B cell (primary cell): Measurements from ENCODE around the gene CACNA1H. TPM values are rescaled to one million over a fixed set of nuclear protein-coding genes. Genes with fewer than 3 reads are reported as not detected.

ENCODE experiments used
- ATAC-seq: fragments of 200-7000 bp; cut with Tn5 transposase; one replicate; pipeline ENCODE4 v1.10.0; 2021; ENCODE audit warnings: low read depth, mild to moderate bottlenecking, moderate number of reproducible peaks, moderate library complexity
- CTCF ChIA-PET: fragments of 350-600 bp; sonication (Branson Sonifier 250); formaldehyde crosslinking; loops from one replicate; lab custom pipeline; 2021; ENCODE audit warnings: antibody characterized with exemption, inconsistent platforms; lab: Charles Lee
- POLR2A ChIA-PET: fragments of 350-600 bp; sonication (Branson Sonifier 250); formaldehyde crosslinking; loops from one replicate; lab custom pipeline; 2021; ENCODE audit warnings: antibody characterized with exemption; lab: Charles Lee
- DNase-seq: peaks from one replicate; pipeline ENCODE4 v3.0.0; 2013
- H2AFZ ChIP-seq: 2 replicates; pipeline ENCODE4 v1.6.1; 2012; ENCODE audit warnings: mild to moderate bottlenecking, low read depth, low read length; ENCODE audit not compliant: insufficient read depth, poor library complexity, severe bottlenecking
- H3K27ac ChIP-seq, 2 donors: 1 replicate in 1 of 2; 2 replicates in 1 of 2; pipeline ENCODE4 v1.5.1; 2012 to 2013; ENCODE audit warnings: low read length in 2 of 2, mild to moderate bottlenecking in 2 of 2, moderate library complexity in 1 of 2
- H3K27me3 ChIP-seq, 4 experiments: fragments of 200-600 bp in 1 of 4; sonication (generic) in 1 of 4; replicated peaks in 1 of 4; 1 replicate in 2 of 4; 2 replicates in 2 of 4; pipeline versions ENCODE4 v1.6.1 to v1.7.0; 2013 to 2016; ENCODE audit warnings: low read length in 3 of 4, mild to moderate bottlenecking in 2 of 4, mixed read lengths in 1 of 4, moderate library complexity in 1 of 4; ENCODE audit not compliant: insufficient read depth in 4 of 4, control insufficient read depth in 3 of 4; ENCODE audit errors: control extremely low read depth in 1 of 4
- H3K36me3 ChIP-seq, 2 experiments: replicated peaks in 1 of 2; 1 replicate in 1 of 2; 2 replicates in 1 of 2; pipeline versions ENCODE4 v1.6.1 to v1.7.1; 2013; ENCODE audit warnings: low read length in 1 of 2; ENCODE audit not compliant: insufficient read depth in 2 of 2, control insufficient read depth in 1 of 2; ENCODE audit errors: control extremely low read depth in 1 of 2, extremely low read depth in 1 of 2
- H3K4me1 ChIP-seq, 2 donors: fragments of 200-600 bp in 1 of 2; sonication (generic) in 1 of 2; 1 replicate in 1 of 2; 2 replicates in 1 of 2; pipeline versions ENCODE4 v1.5.1 to v1.6.1; 2013 to 2017; ENCODE audit warnings: low read length in 2 of 2; ENCODE audit not compliant: control insufficient read depth in 2 of 2, insufficient read depth in 2 of 2
- H3K4me2 ChIP-seq: replicated peaks from 2 replicates; pipeline ENCODE3; 2012; ENCODE audit warnings: mild to moderate bottlenecking, low read depth, low read length; ENCODE audit not compliant: poor library complexity, severe bottlenecking
- H3K4me3 ChIP-seq, 5 experiments: fragments of 200-600 bp in 1 of 5; sonication (generic) in 1 of 5; 1 replicate in 3 of 5; 2 replicates in 2 of 5; pipeline versions ENCODE4 v1.5.1 to v1.7.0; 2011 to 2016; ENCODE audit warnings: low read length in 4 of 5, mild to moderate bottlenecking in 4 of 5, low read depth in 2 of 5, control low read depth in 1 of 5, moderate library complexity in 1 of 5; ENCODE audit not compliant: insufficient read depth in 1 of 5; ENCODE audit errors: control extremely low read depth in 1 of 5, extremely low read depth in 1 of 5
- H3K79me2 ChIP-seq: fragments of 200-600 bp; sonication (generic); one replicate; pipeline ENCODE4 v1.6.0; 2016; ENCODE audit warnings: low read length; ENCODE audit not compliant: control insufficient read depth, insufficient read depth
- H3K9ac ChIP-seq: fragments of 200-600 bp; sonication (generic); 2 replicates; pipeline ENCODE4 v1.6.1; 2017; ENCODE audit warnings: mild to moderate bottlenecking, low read length, moderate library complexity
- H3K9me3 ChIP-seq, 3 donors: one replicate each; pipeline versions ENCODE4 v1.6.1 to v1.7.1; 2013; ENCODE audit warnings: low read length in 2 of 3; ENCODE audit not compliant: control insufficient read depth in 2 of 3, insufficient read depth in 1 of 3; ENCODE audit errors: control extremely low read depth in 1 of 3
- H4K20me1 ChIP-seq: 2 replicates; pipeline ENCODE4 v1.6.0; 2012; ENCODE audit warnings: mild to moderate bottlenecking, low read length; ENCODE audit not compliant: insufficient read depth, control insufficient read depth, poor library complexity, severe bottlenecking
- H3K27ac Mint-ChIP-seq: one replicate; pipeline ENCODE4 v1.8.0; 2021; ENCODE audit warnings: mixed read lengths
- H3K27me3 Mint-ChIP-seq: one replicate; pipeline ENCODE4 v1.8.0; 2021; ENCODE audit warnings: mixed read lengths
- H3K4me1 Mint-ChIP-seq: one replicate; pipeline ENCODE4 v1.8.0; 2021; ENCODE audit warnings: mixed read lengths
- H3K4me3 Mint-ChIP-seq: one replicate; pipeline ENCODE4 v1.8.0; 2021; ENCODE audit warnings: mixed read lengths
- H3K9me3 Mint-ChIP-seq: one replicate; pipeline ENCODE4 v1.8.0; 2022; ENCODE audit warnings: mixed read lengths; ENCODE audit not compliant: insufficient read depth
- EZH2 ChIP-seq: IDR thresholded peaks from 2 replicates; pipeline ENCODE4 v1.6.1; 2012; ENCODE audit warnings: borderline replicate concordance, low read depth, mild to moderate bottlenecking, moderate library complexity, low read length; ENCODE audit not compliant: insufficient read depth, poor library complexity, severe bottlenecking
- WGBS: methylation state at CpG from one replicate; pipeline ENCODE4 v1.1.5; 2013; ENCODE audit warnings: missing lambda C conversion rate; ENCODE audit not compliant: insufficient coverage; 5-methylcytosine and 5-hydroxymethylcytosine counted together
- intact Hi-C: fragments of 100-400 bp; cut with micrococcal nuclease; formaldehyde crosslinking; loops from one replicate; pipeline ENCODE4 v1.10.0; 2022
- polyA plus RNA-seq: library from polyadenylated mRNA; depleted of rRNA; stranded (reverse); fragments of >200 nt; gene quantifications from 2 replicates; pipeline ENCODE4 v1.2.3, GENCODE V29; 2012
- total RNA-seq, 2 donors: library from RNA; stranded (reverse); fragments of 120-200 nt in 1 of 2; gene quantifications; 1 replicate in 1 of 2; 2 replicates in 1 of 2; pipeline versions ENCODE4 v1.2.3 to v1.2.4, GENCODE V29; 2013 to 2022
- TF ChIP-seq, protein P1 (sequence below): fragments of 200-600 bp; IDR thresholded peaks from one replicate; pipeline ENCODE4 v1.8.0; 2022; ENCODE audit warnings: antibody characterized with exemption, mild to moderate bottlenecking

CACNA1H gene
- total and polyA plus RNA-seq, 2 donors (not counting 1 experiment from before 2014, with no cell fraction given): 0.05 to 0.10 TPM

DNA sequence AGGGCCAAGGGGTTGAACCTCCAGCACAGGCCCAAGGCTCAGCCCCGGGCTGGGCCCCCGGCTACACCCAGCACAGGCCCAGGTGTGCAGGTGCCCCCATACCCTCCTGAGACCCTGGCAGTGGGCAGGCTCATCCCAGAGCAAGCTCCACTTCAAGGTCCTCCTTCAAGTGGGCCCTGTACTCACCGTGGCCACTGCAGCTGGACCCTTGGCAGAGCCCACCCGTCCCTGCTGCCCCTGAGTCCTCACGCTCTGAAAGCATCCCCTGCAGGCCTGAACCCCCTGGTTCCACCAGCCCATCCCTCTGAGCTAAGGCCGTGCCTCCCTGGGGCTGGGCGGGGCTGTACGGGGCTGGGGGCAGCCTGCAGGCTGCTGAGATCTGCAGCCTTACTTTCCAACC, 11.2 kb upstream of the CACNA1H start:
- Histone ChIP-seq H3K4me1 (no peaks in the 10 kb centered on the region), H2AFZ (no peak overlapping the region), H3K4me2 (no peak overlapping the region), H3K9ac (no peak overlapping the region), H4K20me1 (no peaks in the 10 kb centered on the region), H3K4me3 (no peak overlapping the region), H3K79me2 (no peaks in the 10 kb centered on the region), H3K27ac (no peak overlapping the region), H3K27me3 (peaks cover 0 to 3% (median 0%) of the 10 kb centered on the region in 4 experiments), H3K9me3 (peaks cover 0 to 8% (median 0%) of the 10 kb centered on the region in 3 donors), H3K36me3 (no peaks in the 10 kb centered on the region)
- Mint-ChIP-seq H3K27ac (no peak overlapping the region), H3K4me1 (no peaks in the 10 kb centered on the region), H3K4me3 (no peak overlapping the region), H3K27me3 (peaks cover 14% of the 10 kb centered on the region), H3K9me3 (no peaks in the 10 kb centered on the region)
- DNase-seq: no peak
- no peak for TF ChIP-seq EZH2
- TF ChIP-seq, protein P1, sequence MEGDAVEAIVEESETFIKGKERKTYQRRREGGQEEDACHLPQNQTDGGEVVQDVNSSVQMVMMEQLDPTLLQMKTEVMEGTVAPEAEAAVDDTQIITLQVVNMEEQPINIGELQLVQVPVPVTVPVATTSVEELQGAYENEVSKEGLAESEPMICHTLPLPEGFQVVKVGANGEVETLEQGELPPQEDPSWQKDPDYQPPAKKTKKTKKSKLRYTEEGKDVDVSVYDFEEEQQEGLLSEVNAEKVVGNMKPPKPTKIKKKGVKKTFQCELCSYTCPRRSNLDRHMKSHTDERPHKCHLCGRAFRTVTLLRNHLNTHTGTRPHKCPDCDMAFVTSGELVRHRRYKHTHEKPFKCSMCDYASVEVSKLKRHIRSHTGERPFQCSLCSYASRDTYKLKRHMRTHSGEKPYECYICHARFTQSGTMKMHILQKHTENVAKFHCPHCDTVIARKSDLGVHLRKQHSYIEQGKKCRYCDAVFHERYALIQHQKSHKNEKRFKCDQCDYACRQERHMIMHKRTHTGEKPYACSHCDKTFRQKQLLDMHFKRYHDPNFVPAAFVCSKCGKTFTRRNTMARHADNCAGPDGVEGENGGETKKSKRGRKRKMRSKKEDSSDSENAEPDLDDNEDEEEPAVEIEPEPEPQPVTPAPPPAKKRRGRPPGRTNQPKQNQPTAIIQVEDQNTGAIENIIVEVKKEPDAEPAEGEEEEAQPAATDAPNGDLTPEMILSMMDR: no peak
- intact Hi-C loops: no loop called here
- POLR2A ChIA-PET: no interaction called here
- CTCF ChIA-PET: no interaction called here
- 75% methylated on average over 8 of the region's 8 CpGs for WGBS
- no peak for ATAC-seq

DNA sequence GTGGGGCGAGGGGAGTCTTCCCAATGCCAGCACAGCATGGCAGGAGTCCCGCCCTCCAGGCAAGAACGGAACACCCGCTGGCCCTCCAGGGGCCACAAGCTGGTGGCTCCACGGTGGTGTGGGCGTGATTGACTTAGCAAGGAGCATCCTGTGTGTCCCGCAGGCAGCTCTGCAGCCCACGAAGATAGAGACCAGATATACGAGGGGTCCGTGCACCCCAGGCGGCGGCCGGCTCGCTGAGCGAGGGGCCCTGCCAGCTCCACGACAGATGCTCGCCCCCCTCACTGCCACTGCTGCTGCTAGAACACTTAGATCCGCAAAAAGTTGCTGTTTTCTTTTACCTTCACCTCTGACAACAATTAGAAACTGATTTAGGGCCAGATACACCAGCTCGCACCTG, 10.0 kb upstream of the CACNA1H start:
- ChIA-PET CTCF (no interaction called here), POLR2A (no interaction called here)
- Mint-ChIP-seq H3K4me3 (no peak overlapping the region), H3K9me3 (peaks cover 3% of the 10 kb centered on the region), H3K27me3 (peaks cover 14% of the 10 kb centered on the region), H3K27ac (no peak overlapping the region), H3K4me1 (no peaks in the 10 kb centered on the region)
- DNase-seq (no peak), ATAC-seq (no peak)
- Histone ChIP-seq H3K36me3 (no peaks in the 10 kb centered on the region), H3K4me2 (no peak overlapping the region), H3K9ac (no peak overlapping the region), H3K27ac (no peak overlapping the region), H4K20me1 (no peaks in the 10 kb centered on the region), H3K4me3 (no peak overlapping the region), H3K27me3 (peaks cover 0 to 3% (median 0%) of the 10 kb centered on the region in 4 experiments), H3K9me3 (peaks cover 0 to 18% (median 4%) of the 10 kb centered on the region in 3 donors), H2AFZ (no peak overlapping the region), H3K4me1 (no peaks in the 10 kb centered on the region), H3K79me2 (no peaks in the 10 kb centered on the region)
- no peak for TF ChIP-seq EZH2
- TF ChIP-seq, protein P1: no peak
- intact Hi-C loops: no loop called here
- WGBS: 84% methylated on average over 18 of the region's 19 CpGs
